ENCODE results near the gene AKAP6. TPM values are rescaled to one million over a fixed set of nuclear protein-coding genes. Genes with fewer than 3 reads are reported as not detected.
"Not testable (repeated sequence)": the region's sequence is repeated elsewhere in the genome, so short reads cannot be mapped to it uniquely, and the experiment has no call there.

AKAP6 gene
- polyA plus RNA-seq, 2 donors = 1.5 to 1.6 TPM

DNA sequence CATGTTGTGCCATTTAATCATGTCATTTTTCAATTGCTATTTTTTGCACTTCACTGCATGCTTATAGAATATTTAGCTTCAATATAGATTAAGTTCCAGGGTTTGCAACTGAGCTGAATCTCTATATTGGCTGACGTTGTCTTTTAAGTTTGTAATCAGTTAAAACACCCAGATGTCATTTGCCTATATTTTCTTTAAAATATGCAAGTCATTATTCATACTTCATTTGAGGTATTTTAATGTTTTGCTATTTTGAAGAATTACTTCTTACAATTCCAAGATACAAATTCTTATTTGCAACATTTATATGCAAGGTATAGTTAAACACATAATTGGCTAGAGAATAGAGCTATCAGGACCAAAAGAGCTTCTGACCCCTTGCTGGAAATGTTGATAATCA, 434.6 kb downstream of the AKAP6 start:
- Histone ChIP-seq H3K36me3 (ENCODE audit: control insufficient read depth in 2 of 2, insufficient read depth in 2 of 2, low read length in 1 of 2) (no peaks in the 10 kb centered on the region), H3K27ac (ENCODE audit: low read depth in 2 of 2, low read length in 1 of 2) (no peak overlapping the region), H3K27me3 (ENCODE audit: control insufficient read depth in 1 of 2, insufficient read depth in 2 of 2, low read length in 2 of 2) (no peaks in the 10 kb centered on the region), H3K9me3 (ENCODE audit: control insufficient read depth in 2 of 2, insufficient read depth in 1 of 2, low read depth in 1 of 2, low read length in 1 of 2) (no peaks in the 10 kb centered on the region), H3K4me3 (ENCODE audit: low read depth in 1 of 2, low read length in 2 of 2) (no peak overlapping the region), H3K4me1 (ENCODE audit: control insufficient read depth in 2 of 2, insufficient read depth in 2 of 2, low read length in 1 of 2) (no peaks in the 10 kb centered on the region)
- WGBS, 2 donors = 87% methylated on average over 1 of the region's 1 CpG

DNA sequence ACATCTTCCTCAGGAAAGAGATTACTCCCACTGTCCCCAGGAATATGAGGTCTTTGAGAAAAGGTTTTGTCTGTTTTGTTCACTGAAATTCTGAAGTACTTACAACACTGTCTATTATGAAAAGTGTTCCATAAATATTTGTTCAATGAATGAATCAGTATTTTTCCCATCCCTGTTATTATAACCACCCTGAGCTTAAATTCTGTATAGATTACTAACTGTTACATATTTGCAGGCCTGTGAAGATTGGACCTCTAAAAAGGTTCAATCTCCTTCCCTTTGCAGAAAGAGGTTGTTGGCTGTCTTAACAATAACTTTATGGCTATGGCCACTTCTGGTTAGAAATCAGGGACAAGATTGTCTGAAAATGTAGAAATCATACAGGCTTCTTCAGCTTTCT, 435.0 kb downstream of the AKAP6 start:
- H3K27me3 ChIP-seq (ENCODE audit: control insufficient read depth in 1 of 2, insufficient read depth in 2 of 2, low read length in 2 of 2) = no peaks in the 10 kb centered on the region
- no peaks in the 10 kb centered on the region for H3K9me3 ChIP-seq (ENCODE audit: control insufficient read depth in 2 of 2, insufficient read depth in 1 of 2, low read depth in 1 of 2, low read length in 1 of 2)
- no peak overlapping the region for H3K27ac ChIP-seq (ENCODE audit: low read depth in 2 of 2, low read length in 1 of 2)

DNA sequence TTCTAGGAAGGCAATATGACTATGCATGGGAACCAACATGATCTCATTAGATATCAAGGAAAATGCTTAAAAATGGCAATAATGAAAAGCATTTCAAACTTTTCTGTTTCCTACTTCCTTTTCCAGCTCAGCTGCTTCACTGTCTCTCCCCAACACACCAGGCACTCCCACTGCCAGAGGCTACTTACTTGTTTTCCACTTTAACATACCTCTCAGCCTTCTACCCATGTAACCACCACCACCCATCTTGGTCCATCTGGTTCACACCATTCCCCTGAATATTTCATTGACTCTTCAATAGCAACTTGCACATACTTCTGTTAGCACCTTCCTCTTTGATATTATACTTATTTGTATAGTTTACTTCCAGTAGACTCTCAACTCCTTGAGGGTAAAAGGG, 441.3 kb downstream of the AKAP6 start:
- Histone ChIP-seq H3K4me1 (ENCODE audit: control insufficient read depth in 2 of 2, insufficient read depth in 2 of 2, low read length in 1 of 2) (no peaks in the 10 kb centered on the region), H3K4me3 (ENCODE audit: low read depth in 1 of 2, low read length in 2 of 2) (no peak overlapping the region), H3K36me3 (ENCODE audit: control insufficient read depth in 2 of 2, insufficient read depth in 2 of 2, low read length in 1 of 2) (no peaks in the 10 kb centered on the region), H3K9me3 (ENCODE audit: control insufficient read depth in 2 of 2, insufficient read depth in 1 of 2, low read depth in 1 of 2, low read length in 1 of 2) (no peaks in the 10 kb centered on the region), H3K27me3 (ENCODE audit: control insufficient read depth in 1 of 2, insufficient read depth in 2 of 2, low read length in 2 of 2) (no peaks in the 10 kb centered on the region), H3K27ac (ENCODE audit: low read depth in 2 of 2, low read length in 1 of 2) (no peak overlapping the region)

More for the DNA sequence above, 435.0 kb downstream of the AKAP6 start:
- H3K4me1 ChIP-seq (ENCODE audit: control insufficient read depth in 2 of 2, insufficient read depth in 2 of 2, low read length in 1 of 2) = no peaks in the 10 kb centered on the region
- no peak overlapping the region for H3K4me3 ChIP-seq (ENCODE audit: low read depth in 1 of 2, low read length in 2 of 2)
- no peaks in the 10 kb centered on the region for H3K36me3 ChIP-seq (ENCODE audit: control insufficient read depth in 2 of 2, insufficient read depth in 2 of 2, low read length in 1 of 2)

DNA sequence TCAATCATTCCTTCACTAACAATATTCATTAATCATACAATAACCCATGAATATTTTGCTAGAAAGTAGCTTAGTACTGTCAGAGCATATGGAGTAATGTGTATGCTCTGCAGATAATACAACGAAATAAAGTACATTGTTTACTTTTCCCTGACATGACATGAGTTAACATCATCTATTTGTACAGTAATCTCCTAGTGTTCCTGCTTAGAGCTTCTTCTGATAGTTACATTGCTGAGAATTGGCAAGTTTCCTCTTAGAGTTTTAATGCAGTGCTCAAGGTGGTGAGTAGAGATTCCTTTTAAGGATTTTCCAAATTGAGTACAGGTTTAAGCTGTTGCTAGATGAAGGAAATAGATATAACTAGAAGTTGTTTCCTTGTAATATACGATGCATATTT, 445.1 kb downstream of the AKAP6 start:
- 68 to 72% methylated on average over 2 of the region's 2 CpGs for WGBS, 2 donors

DNA sequence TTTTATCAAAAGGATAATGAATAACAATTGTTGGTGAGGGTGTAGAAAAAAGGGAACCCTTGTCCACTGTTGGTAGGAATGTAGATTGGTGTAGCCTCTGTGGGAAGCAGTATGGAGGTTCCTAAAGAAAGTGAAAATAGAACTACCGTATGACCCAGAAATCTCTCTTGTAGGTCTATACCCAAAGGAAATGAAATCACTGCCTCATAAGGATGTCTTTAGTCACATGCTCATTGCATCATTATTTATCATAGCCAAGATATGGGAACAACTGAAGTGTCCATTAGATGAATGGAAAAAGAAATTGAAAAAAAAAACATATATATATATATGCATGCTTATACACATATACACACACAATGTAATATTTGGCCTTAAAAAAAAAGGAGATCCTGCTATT, 450.7 kb downstream of the AKAP6 start:
- Histone ChIP-seq H3K27me3 (ENCODE audit: control insufficient read depth in 1 of 2, insufficient read depth in 2 of 2, low read length in 2 of 2) (no peaks in the 10 kb centered on the region), H3K27ac (ENCODE audit: low read depth in 2 of 2, low read length in 1 of 2) (no peak overlapping the region), H3K4me1 (ENCODE audit: control insufficient read depth in 2 of 2, insufficient read depth in 2 of 2, low read length in 1 of 2) (no peaks in the 10 kb centered on the region), H3K4me3 (ENCODE audit: low read depth in 1 of 2, low read length in 2 of 2) (no peak overlapping the region), H3K9me3 (ENCODE audit: control insufficient read depth in 2 of 2, insufficient read depth in 1 of 2, low read depth in 1 of 2, low read length in 1 of 2) (no peaks in the 10 kb centered on the region), H3K36me3 (ENCODE audit: control insufficient read depth in 2 of 2, insufficient read depth in 2 of 2, low read length in 1 of 2) (no peaks in the 10 kb centered on the region)
- 77 to 95% methylated on average over 1 of the region's 1 CpG for WGBS, 2 donors

More for the DNA sequence above, 445.1 kb downstream of the AKAP6 start:
- Histone ChIP-seq H3K27ac (ENCODE audit: low read depth in 2 of 2, low read length in 1 of 2) (no peak overlapping the region), H3K9me3 (ENCODE audit: control insufficient read depth in 2 of 2, insufficient read depth in 1 of 2, low read depth in 1 of 2, low read length in 1 of 2) (no peaks in the 10 kb centered on the region), H3K4me1 (ENCODE audit: control insufficient read depth in 2 of 2, insufficient read depth in 2 of 2, low read length in 1 of 2) (no peaks in the 10 kb centered on the region), H3K36me3 (ENCODE audit: control insufficient read depth in 2 of 2, insufficient read depth in 2 of 2, low read length in 1 of 2) (no peaks in the 10 kb centered on the region), H3K4me3 (ENCODE audit: low read depth in 1 of 2, low read length in 2 of 2) (no peak overlapping the region), H3K27me3 (ENCODE audit: control insufficient read depth in 1 of 2, insufficient read depth in 2 of 2, low read length in 2 of 2) (no peaks in the 10 kb centered on the region)

DNA sequence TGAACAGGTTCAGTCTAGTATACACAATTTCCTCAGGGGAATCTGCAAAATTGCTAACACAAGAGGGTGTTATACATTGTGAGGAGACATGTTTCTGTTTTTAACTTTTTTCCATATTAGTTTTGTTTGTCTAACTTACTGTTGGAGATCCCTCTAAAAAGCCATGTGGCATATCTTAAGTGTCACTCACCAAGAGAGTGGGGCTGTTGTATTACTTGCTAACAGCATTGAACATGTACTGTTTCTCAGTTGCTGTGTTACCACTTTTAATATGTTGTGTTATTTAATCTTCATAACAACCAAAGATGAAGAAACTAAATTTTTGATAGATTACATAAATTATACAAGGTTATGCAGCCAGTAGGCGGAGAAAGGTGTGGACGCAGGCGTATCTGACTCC, 455.3 kb downstream of the AKAP6 start:
- Histone ChIP-seq H3K4me1 (ENCODE audit: control insufficient read depth in 2 of 2, insufficient read depth in 2 of 2, low read length in 1 of 2) (no peaks in the 10 kb centered on the region), H3K4me3 (ENCODE audit: low read depth in 1 of 2, low read length in 2 of 2) (no peak overlapping the region), H3K9me3 (ENCODE audit: control insufficient read depth in 2 of 2, insufficient read depth in 1 of 2, low read depth in 1 of 2, low read length in 1 of 2) (no peaks in the 10 kb centered on the region), H3K36me3 (ENCODE audit: control insufficient read depth in 2 of 2, insufficient read depth in 2 of 2, low read length in 1 of 2) (no peaks in the 10 kb centered on the region), H3K27ac (ENCODE audit: low read depth in 2 of 2, low read length in 1 of 2) (no peak overlapping the region), H3K27me3 (ENCODE audit: control insufficient read depth in 1 of 2, insufficient read depth in 2 of 2, low read length in 2 of 2) (no peaks in the 10 kb centered on the region)
- 87 to 92% methylated on average over 3 of the region's 3 CpGs for WGBS, 2 donors

DNA sequence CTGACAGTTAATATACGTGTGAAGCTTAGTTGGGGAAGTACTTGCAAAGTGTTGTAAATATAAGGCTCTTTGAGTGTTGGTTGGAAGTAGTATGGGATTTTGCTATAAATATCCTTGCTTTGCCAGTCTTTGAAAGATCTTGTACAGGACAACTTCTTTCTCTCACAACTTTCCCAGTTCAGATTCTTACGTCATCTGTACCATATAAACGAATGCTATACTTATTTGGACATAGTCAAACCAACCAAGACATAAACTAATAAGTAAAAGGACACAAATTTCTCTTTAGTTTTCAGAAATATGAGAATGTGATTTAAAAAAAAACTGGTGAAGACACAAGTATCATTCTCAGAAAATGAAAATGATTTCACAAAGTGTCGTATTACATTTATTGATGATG, 456.5 kb downstream of the AKAP6 start:
- Histone ChIP-seq H3K27me3 (ENCODE audit: control insufficient read depth in 1 of 2, insufficient read depth in 2 of 2, low read length in 2 of 2) (no peaks in the 10 kb centered on the region), H3K36me3 (ENCODE audit: control insufficient read depth in 2 of 2, insufficient read depth in 2 of 2, low read length in 1 of 2) (no peaks in the 10 kb centered on the region), H3K4me3 (ENCODE audit: low read depth in 1 of 2, low read length in 2 of 2) (no peak overlapping the region), H3K27ac (ENCODE audit: low read depth in 2 of 2, low read length in 1 of 2) (no peak overlapping the region), H3K4me1 (ENCODE audit: control insufficient read depth in 2 of 2, insufficient read depth in 2 of 2, low read length in 1 of 2) (no peaks in the 10 kb centered on the region), H3K9me3 (ENCODE audit: control insufficient read depth in 2 of 2, insufficient read depth in 1 of 2, low read depth in 1 of 2, low read length in 1 of 2) (no peaks in the 10 kb centered on the region)
- WGBS, 2 donors = 66 to 70% methylated on average over 4 of the region's 4 CpGs

DNA sequence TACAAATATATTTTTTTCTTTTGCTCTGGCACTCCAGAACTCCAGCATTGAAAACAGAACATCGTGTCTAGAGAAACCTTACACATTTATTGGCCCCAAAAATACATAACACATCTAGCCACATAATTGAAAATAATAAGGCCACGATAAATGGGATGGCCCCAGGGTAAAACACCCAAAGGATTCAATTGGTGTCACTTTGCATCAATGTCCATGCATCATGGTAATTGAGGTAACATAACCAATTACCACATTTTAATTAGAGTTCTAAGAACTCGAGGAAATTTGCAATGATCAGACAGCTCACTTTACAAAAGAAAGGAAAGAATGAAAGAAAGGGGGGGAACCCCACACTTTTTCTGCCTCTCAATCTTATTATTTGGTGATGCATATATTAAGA, 457.8 kb downstream of the AKAP6 start:
- Histone ChIP-seq H3K27ac (ENCODE audit: low read depth in 2 of 2, low read length in 1 of 2) (no peak overlapping the region), H3K4me1 (ENCODE audit: control insufficient read depth in 2 of 2, insufficient read depth in 2 of 2, low read length in 1 of 2) (no peaks in the 10 kb centered on the region), H3K9me3 (ENCODE audit: control insufficient read depth in 2 of 2, insufficient read depth in 1 of 2, low read depth in 1 of 2, low read length in 1 of 2) (no peaks in the 10 kb centered on the region), H3K36me3 (ENCODE audit: control insufficient read depth in 2 of 2, insufficient read depth in 2 of 2, low read length in 1 of 2) (no peaks in the 10 kb centered on the region), H3K4me3 (ENCODE audit: low read depth in 1 of 2, low read length in 2 of 2) (no peak overlapping the region), H3K27me3 (ENCODE audit: control insufficient read depth in 1 of 2, insufficient read depth in 2 of 2, low read length in 2 of 2) (no peaks in the 10 kb centered on the region)
- WGBS, 2 donors = 78 to 83% methylated on average over 3 of the region's 3 CpGs

DNA sequence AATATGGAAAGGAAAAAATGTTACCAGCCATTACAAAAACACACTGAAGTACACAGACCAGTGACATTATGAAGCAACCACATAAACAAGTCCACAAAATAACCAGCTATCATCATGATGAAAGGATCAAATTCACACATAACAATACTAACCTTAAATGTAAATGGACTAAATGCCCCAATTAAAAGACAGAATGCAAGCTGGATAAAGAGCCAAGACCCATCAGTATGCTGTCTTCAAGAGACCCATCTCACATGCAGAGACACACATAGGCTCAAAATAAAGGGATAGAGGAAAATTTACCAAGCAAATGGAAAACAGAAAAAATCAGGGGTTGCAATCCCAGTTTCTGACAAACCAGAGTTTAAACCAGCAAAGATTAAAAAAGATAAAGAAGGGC, 463.9 kb downstream of the AKAP6 start:
- H3K27ac ChIP-seq (ENCODE audit: low read depth in 2 of 2, low read length in 1 of 2); H3K4me1 ChIP-seq (ENCODE audit: control insufficient read depth in 2 of 2, insufficient read depth in 2 of 2, low read length in 1 of 2); H3K27me3 ChIP-seq (ENCODE audit: control insufficient read depth in 1 of 2, insufficient read depth in 2 of 2, low read length in 2 of 2); H3K4me3 ChIP-seq (ENCODE audit: low read depth in 1 of 2, low read length in 2 of 2); H3K36me3 ChIP-seq (ENCODE audit: control insufficient read depth in 2 of 2, insufficient read depth in 2 of 2, low read length in 1 of 2); H3K9me3 ChIP-seq (ENCODE audit: control insufficient read depth in 2 of 2, insufficient read depth in 1 of 2, low read depth in 1 of 2, low read length in 1 of 2): not testable (repeated sequence)

DNA sequence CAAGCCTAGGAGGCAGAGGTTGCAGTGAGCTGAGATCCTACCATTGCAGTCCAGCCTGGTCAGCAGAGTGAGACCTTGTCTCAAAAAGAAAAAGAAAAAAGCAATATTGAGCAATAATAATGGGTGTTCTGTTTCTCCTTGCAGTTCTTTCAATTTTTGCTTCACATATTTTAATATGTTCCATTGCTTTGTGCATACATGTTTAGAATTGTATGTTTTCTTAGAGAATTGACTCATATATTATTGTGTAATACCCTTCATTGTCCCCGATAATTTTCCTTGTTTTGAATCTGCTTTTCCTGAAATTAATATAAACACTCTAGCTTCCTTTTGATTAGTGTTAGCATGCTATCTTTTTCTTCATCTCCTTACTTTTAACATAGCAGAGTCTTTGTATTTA, 471.2 kb downstream of the AKAP6 start:
- Histone ChIP-seq H3K27me3 (ENCODE audit: control insufficient read depth in 1 of 2, insufficient read depth in 2 of 2, low read length in 2 of 2) (no peaks in the 10 kb centered on the region), H3K36me3 (ENCODE audit: control insufficient read depth in 2 of 2, insufficient read depth in 2 of 2, low read length in 1 of 2) (no peaks in the 10 kb centered on the region), H3K27ac (ENCODE audit: low read depth in 2 of 2, low read length in 1 of 2) (no peak overlapping the region), H3K9me3 (ENCODE audit: control insufficient read depth in 2 of 2, insufficient read depth in 1 of 2, low read depth in 1 of 2, low read length in 1 of 2) (peaks cover 0 to 3% of the 10 kb centered on the region in 2 donors), H3K4me1 (ENCODE audit: control insufficient read depth in 2 of 2, insufficient read depth in 2 of 2, low read length in 1 of 2) (no peaks in the 10 kb centered on the region), H3K4me3 (ENCODE audit: low read depth in 1 of 2, low read length in 2 of 2) (no peak overlapping the region)
- 34 to 71% methylated on average over 1 of the region's 1 CpG for WGBS, 2 donors

Measured in esophagus (tissue), 2 donors.